Endometrial microvascular endothelial cells (primary cell): ENCODE results near the gene AGAP3. TPM values are rescaled to one million over a fixed set of nuclear protein-coding genes. Genes with fewer than 3 reads are reported as not detected.

Experiments
- in situ Hi-C: cut with HindIII; loops from 2 replicates; pipeline ENCODE4 v1.10.0; 2017; ENCODE audit warnings: low sequenced_read_pairs, low pct_unique_long_range_greater_than_20kb; ENCODE audit errors: inconsistent ontology term
- total RNA-seq: library from RNA; depleted of rRNA; stranded (reverse); fragments of >200 nt; gene quantifications from one replicate; pipeline ENCODE4 v1.2.3, GENCODE V29; 2015; ENCODE audit errors: inconsistent ontology term

Gene AGAP3
- total RNA-seq, 1 donor from 2014 or later = 52.1 TPM

GRCh38 chr7:151186640-151187408 is 100.5 kb downstream of the AGAP3 start, which contains the start of gene ASB10:
Gene ASB10, minus strand, starts transcription at chr7:151187250. Its CDS starts 120 bp downstream, at chr7:151187130.
- in situ Hi-C loops = no loop called here

DNA sequence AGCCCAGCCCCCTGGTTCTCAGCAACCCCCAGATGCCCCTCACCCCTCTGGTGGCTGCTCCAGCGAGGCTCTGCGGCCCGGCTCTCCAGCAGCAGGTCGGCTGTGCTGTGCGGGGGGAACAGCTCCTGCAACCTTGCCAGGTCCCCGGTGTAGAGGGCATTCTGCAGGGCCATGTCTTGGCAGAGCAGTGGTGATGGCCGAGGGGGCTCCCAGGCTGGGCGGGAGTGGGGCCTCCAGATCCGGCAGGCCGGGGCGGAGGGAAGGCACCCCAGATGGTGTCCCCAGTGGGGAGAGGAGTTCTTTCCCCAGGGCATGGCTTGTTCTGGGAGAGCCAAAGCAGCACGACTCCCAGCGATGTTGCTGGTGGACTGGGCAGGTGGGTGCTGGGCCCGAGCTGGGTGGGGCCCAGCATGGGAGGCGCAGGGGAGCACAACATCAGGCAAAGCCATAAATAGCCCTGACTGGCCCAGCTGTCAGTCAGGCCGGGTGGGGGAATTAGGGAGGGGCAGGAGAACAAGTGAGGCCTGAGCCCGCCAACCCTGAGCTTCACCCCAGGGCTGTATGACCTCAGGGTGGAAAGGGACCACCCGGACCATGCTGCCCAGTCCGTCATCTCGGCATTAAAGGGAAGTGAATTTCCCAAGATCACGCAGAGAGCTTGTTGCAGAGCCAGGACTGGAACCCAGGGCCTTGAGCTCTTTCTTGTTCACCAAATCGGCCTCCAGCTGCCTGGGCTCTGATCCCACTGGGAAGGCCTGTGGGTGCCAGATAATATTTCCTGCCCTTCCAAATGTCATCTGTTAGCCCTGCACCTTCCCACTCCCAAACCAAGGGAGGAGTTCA is 101.4 kb downstream of the AGAP3 start:
- in situ Hi-C loops = no loop called here

GRCh38 chr7:151188252-151188542 is 101.9 kb downstream of the AGAP3 start:
- in situ Hi-C loops = no loop called here

- in situ Hi-C loops = no loop called here
These were observed 102.8 kb downstream of the AGAP3 start for GRCh38 chr7:151189038-151189437.

DNA sequence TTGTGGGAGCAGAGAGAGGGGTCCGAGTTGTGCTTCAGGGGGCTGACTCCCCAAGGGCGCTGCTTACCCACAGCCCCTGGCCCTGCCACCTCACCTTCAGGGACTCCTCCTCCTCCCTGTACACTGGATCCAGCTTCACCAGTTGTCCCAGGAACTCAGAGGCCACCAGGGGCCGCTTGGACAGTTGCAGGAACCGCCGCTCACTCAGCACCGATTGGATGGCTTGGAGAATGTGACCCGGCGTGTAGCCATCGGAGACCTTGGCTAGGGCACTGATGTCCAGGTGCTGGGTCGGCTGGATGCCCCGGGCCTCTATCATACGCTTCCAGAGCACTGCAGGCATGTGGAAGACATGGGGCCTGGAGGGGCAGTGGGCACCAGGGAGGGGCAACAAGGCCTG is 105.3 kb downstream of the AGAP3 start:
- in situ Hi-C loops = no loop called here

- in situ Hi-C loops = no loop called here
These were observed 105.8 kb downstream of the AGAP3 start for GRCh38 chr7:151192002-151192539.

DNA sequence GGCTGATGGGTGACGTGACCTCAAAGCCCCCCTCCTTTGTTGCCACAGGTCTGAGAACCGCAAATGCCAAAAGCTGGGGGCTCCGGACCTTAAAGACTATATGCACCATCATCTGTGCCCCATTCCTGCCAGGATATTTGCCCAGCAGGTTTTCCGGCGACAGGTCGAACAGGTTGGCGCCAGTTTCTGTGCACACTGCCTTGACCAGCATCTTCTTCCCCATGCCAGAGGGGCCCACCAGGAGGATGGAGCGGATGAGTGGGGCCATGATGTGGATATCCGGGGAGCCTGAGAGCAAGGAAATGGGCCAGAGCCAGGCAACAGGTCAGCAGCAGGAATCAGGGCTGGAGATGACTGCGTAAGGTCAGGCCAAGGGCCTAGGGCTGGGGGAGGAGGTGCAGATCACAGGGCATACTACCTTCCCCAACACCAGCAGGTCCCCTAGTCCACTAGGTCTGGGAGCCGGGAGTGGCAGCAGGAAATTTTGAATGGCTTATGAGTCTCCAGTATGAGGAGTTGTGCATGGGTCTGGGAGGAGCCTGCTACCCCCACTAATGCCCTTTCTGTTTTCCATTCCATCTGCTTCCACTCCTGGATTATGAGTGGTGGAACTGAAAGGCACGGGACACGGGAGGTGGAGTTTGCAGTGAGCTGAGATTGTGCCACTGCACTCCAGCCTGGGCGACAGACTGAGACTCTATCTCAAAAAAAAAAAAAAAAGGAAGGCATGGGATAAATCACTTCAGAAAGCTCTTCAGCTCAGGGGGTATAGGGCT is 107.1 kb downstream of the AGAP3 start:
- in situ Hi-C loops = no loop called here

Other genes with a start within 250 kb of the AGAP3 start
- gene AOC1, start 234.0 kb upstream of the AGAP3 start, total RNA-seq = not detected
- gene KCNH2, start 108.2 kb upstream of the AGAP3 start, total RNA-seq = not detected
- gene NOS3, start 95.5 kb upstream of the AGAP3 start, total RNA-seq = 37.4 TPM
- not detected for gene ATG9B, start 62.0 kb upstream of the AGAP3 start, total RNA-seq
- gene ABCB8, start 58.0 kb upstream of the AGAP3 start, total RNA-seq = 53.2 TPM
- gene ASIC3, start 37.9 kb upstream of the AGAP3 start, total RNA-seq = 0.56 TPM
- 10.5 TPM for gene CDK5, start 28.6 kb upstream of the AGAP3 start, total RNA-seq
- 212 TPM for gene SLC4A2, start 26.9 kb upstream of the AGAP3 start, total RNA-seq
- gene FASTK, start 5.7 kb upstream of the AGAP3 start, total RNA-seq = 95.0 TPM
- gene TMUB1, start 3.0 kb upstream of the AGAP3 start, total RNA-seq = 40.5 TPM
- gene GBX1, start 81.2 kb downstream of the AGAP3 start, total RNA-seq = not detected
- gene ASB10, start 100.8 kb downstream of the AGAP3 start, total RNA-seq = not detected
- gene H2BK1, start 124.0 kb downstream of the AGAP3 start, total RNA-seq = not detected
- gene ABCF2, start 140.7 kb downstream of the AGAP3 start, total RNA-seq = 89.1 TPM
- 70.0 TPM for gene CHPF2, start 146.0 kb downstream of the AGAP3 start, total RNA-seq
- gene SMARCD3, start 162.2 kb downstream of the AGAP3 start, total RNA-seq = 2.9 TPM